Measurements from ENCODE around the gene RALGPS1.

The RALGPS1 gene

DNA sequence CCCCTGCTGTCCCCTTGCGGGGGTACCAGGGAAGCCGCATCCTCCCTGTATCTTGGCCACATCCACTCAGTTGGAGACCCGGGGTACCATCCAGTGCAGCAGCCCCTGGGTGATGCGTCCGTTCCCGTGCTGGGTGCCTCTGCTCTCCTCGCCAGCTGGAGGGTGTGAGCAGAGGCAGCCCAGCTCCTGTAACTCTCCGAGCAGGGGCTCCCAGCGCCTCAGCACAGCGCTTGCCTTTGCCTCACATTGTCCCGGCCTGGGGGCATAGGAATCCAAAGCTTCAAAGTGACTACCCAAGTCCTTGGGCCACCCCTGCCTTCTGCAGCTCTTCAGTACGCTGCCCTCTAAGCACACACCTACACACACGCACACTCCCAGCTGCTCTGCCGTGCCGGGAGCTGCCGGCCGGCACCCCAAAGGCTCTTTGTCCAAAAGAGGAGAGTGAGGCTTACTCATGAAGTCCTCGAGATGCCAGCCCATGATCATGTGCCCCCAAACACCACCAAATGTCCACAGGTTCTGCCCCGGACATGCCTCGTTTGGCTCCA lies 207.1 kb downstream of the RALGPS1 start:
- no peak for DNase-seq (ENCODE audit: low read depth, low spot score)

- peak; percentile 79 for DNase-seq (ENCODE audit: low read depth, low spot score)
Observed at GRCh38 chr9:127122176-127123063, 207.8 kb downstream of the RALGPS1 start, which contains the start of gene ANGPTL2. Gene ANGPTL2, minus strand, starts transcription at chr9:127122635. Its CDS starts 13,904 bp downstream, at chr9:127108731.

GRCh38 chr9:127123064-127123890 lies 208.7 kb downstream of the RALGPS1 start:
- no peak for DNase-seq (ENCODE audit: low read depth, low spot score)

- DNase-seq (ENCODE audit: low read depth, low spot score) = no peak
Observed at GRCh38 chr9:127124111-127124531, 209.5 kb downstream of the RALGPS1 start.

DNA sequence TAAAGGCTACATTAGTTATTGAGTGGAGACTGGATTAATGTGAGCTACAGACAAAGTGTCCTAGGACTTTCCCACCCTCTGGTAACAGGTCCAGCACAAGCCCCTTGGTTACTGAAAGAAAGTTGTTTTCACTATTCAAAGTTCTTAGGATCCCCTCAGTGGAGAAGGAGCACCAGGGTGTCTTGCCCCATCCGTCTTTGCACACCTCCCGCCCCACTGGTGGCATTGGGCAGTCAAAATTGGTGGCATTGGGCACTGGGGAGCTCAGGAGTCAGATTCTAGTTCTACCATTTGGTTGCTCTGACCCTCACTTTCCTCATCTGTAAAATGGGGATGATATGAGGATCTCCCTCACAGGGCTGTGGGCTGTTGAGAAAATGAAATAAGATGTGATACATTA lies 210.2 kb downstream of the RALGPS1 start:
- no peak for DNase-seq (ENCODE audit: low read depth, low spot score)

DNA sequence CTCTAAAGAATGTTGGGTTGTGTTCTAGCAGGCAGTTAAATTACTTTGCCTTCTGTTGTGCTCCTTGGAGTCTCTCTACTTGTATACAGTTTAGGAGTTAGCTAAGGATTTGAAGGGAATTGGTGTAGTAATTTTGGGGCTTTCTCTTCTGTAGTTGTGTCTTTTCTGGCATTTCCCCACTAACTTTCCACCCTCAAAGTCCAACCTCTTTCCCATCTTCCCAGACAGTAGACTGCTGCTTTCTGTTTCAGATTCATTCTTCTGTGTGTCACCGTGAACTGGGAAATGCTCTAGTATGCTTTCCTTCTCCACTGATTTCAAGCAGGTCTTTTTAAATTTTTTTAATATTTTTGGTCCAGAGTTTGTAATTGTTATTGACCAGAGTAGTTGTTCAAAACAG lies 212.4 kb downstream of the RALGPS1 start:
- DNase-seq (ENCODE audit: low read depth, low spot score) = no peak

- DNase-seq (ENCODE audit: low read depth, low spot score) = no peak
Observed at GRCh38 chr9:127128341-127129072, 213.9 kb downstream of the RALGPS1 start.

DNA sequence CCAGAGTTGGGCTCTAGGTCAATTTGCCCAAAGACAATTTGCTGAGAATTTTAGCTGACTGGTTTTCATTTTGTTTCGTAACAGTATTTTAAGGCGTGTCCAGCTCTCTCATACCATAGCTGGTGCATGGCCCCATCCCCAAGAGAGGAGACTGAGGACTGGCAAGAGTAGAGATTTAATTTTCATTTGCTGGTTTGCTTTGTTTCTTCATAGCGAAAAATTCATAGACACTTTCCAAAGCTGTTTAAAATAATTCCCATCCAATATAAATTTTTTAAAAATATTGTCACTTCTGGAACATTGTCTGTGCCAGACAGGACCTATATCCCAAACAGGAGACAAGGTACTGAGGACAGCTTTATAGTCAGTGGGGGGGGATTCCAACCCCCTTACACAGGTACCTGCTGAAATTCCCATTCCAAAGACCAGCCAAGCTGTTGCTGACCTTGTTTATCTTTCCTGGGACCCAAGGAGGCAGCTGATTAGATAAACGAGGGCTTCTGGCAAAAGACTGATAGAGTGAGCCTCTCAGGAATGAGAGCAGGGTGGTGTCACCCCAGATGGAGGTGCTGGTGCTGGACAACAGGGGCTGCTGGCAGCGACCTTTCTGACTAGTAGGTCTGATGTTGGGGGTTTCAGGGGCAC lies 214.6 kb downstream of the RALGPS1 start:
- no peak for DNase-seq (ENCODE audit: low read depth, low spot score)

GRCh38 chr9:127129718-127130085 lies 215.1 kb downstream of the RALGPS1 start:
- no peak for DNase-seq (ENCODE audit: low read depth, low spot score)

DNA sequence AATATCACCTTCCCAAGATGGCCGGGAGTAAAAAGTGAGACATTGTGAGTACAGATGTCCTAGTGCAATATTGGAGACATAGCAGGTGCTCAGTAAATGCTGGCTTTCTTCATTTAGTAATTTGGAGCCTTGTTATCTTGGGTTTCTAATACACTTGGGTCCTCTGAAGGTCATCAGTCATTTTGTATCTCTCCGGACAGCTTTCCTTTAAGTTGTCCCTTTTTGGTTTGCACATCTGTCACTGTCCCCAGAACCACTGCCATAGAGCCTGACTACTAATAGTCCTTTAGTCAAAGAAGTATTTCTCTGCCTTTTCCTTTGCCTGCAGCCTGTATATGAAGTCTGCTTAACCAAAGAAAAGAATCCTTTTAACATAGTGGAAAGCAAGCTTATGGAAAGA lies 215.7 kb downstream of the RALGPS1 start:
- DNase-seq (ENCODE audit: low read depth, low spot score) = no peak

DNA sequence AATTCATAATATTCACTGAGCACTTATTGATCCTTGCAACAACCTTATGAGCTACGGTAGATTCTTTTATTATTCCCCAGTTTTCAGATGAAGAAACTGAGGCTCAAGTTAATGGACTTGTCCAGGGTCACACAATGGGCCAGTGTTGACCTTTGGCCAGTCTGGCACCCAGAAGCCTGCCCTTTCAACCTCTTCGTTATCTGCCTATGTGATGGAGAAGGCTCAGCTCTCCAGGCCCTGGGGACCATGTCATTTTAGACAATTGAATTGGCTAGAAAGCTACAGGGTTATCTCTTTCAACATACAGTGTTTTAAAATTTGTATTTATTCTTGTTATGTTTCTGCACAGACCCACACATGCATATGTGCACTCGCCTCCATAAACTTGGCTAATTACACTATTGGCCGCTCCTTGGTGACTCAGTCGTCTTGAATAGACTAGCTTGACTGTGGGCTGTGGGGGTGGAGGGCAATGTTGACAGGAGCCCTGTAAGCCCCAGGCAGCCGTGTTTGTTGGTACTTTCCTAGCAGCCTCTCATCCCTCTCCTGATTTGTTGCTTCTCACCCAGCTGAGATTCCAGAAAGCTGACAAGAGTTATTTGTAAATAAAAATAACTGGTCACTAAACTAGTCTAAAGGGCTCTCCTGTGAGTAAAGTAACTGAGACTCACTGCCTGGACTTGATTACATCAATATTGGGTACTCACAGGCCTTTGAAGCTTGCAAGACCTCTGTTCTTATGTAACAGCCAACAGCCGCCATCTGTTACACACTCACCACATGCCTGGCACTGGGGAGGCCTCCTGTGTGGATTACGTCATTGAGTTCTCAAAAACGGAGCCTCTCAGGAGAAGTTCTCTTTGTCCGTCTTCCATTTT lies 216.3 kb downstream of the RALGPS1 start:
- no peak for DNase-seq (ENCODE audit: low read depth, low spot score)

DNA sequence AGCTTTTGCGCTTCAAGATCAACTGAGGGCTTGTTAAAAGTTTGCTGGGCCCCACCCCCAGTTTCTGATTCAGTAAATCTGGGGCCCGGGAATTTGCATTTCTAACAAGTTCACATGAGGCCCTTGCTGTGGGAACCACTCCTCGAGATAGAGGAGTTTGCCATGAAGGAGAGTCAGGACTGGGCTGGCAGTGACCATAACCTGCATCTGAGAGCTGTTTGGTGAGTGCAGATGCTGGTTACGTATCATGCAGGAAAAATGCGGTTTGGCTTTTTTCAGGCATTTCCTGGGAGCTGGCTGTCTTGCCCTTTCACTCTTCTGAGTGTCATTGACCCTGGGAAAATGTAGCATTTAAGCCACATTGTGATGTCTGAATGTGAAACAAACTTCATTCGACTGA lies 217.3 kb downstream of the RALGPS1 start:
- DNase-seq (ENCODE audit: low read depth, low spot score) = no peak

GRCh38 chr9:127132375-127132774 lies 217.8 kb downstream of the RALGPS1 start:
- no peak for DNase-seq (ENCODE audit: low read depth, low spot score)

DNA sequence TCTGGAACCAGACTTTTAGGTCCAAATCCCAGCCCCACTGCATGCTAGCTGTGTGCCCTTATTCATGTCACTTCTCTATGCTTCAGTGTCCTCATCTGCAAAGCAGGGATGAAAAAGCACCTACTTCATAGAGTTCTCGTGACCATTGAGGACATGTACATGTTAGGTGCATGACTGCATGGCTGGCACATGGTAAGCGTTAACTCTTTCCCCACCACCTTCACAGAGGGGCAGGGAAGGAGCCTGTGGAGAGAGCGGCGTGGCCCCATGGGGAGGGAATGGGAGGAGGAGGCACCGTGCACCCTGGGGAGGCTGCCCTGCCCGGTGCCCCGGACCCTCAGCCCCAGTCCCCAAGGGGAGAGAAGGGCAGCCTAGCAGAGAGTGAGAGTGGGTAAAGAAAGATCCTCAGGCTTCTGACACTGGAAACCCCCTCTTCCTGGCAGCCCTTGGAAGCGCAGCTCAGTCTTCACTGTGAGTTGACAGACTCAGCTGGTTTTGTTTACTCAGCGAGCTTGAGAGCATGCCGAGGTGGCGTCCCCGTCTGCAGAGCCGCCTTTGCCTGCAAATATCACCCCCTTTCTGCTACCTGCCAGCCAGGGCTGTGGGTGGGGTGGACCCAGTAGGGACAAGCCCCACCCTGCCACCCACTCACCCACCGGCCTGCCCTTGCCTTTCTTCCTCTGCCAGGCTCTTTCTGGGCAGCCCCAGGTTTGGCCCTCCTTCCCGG lies 218.5 kb downstream of the RALGPS1 start:
- DNase-seq (ENCODE audit: low read depth, low spot score) = no peak

DNA sequence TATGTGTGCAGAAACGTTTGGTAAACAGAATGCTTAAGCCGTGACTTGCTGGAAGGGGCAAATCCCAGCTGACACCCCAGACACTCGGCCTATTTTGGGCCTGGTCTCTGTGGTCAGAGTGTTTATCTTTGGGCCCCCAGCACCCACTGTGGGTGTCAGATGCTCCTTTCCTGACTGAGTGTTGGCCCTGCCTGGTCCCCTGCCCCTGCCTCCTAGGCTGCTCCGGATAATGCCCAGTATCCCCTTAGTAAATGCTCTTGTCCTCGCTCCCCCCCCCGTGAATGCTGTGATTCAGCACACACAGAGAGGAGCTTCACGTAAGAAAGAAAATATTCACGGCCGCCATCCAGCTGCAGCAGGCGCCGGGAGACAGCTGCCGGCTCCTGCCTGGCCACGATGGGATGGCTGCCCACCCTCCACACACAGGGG lies 219.2 kb downstream of the RALGPS1 start:
- no peak for DNase-seq (ENCODE audit: low read depth, low spot score)

DNA sequence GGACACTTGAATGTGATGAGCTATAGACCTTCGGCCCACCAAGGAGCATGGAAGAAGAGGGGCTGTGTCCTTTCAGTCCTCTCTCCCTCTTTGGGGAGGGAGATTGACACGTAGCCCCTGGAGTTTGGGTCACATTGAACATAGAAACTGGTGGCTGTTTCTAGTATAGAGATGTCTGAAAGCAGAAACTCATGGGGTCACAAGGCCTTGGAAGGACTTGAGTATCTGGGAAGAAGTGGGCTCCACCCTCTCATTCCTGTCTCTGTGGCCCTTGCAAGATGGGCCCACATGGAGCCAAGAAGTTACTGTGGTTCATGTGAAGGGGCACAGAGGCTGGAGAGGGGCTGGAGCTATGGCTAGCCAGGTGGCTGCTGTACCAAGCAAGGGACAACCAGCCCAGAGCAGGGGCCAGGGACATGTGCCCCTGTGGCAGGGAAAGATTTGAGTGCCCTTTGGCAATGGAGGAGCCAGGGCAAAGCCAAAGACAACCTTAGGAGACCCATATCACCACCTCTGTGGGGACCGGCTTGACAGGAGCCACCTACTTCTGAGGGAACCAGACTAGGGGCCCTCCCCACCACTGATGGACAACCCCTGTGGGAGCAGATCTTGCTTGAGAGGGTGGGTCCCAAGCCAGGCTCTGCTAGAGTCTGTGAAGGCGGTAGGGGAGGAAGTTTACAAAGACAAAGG lies 220.6 kb downstream of the RALGPS1 start:
- no peak for DNase-seq (ENCODE audit: low read depth, low spot score)

GRCh38 chr9:127136081-127136879 lies 221.7 kb downstream of the RALGPS1 start:
- DNase-seq (ENCODE audit: low read depth, low spot score) = no peak
